A549 (cell line): ENCODE results near the gene UBTD1. TPM values are rescaled to one million over a fixed set of nuclear protein-coding genes. Genes with fewer than 3 reads are reported as not detected.

Source experiments
- ATAC-seq, 2 experiments: fragments of 200-7000 bp in 1 of 2; fragments of >200 bp in 1 of 2; cut with Nextera tagmentation in 1 of 2; cut with Tn5 transposase in 1 of 2; 3 replicates each; pipeline versions ENCODE4 v1.8.0 to v1.9.1; 2018 to 2020; ENCODE audit warnings: mild to moderate bottlenecking in 1 of 2, moderate library complexity in 1 of 2
- CTCF ChIA-PET: fragments of 300-600 bp; sonication (Branson Sonifier 250); formaldehyde crosslinking; extraction: SDS; loops from one replicate; lab custom pipeline; 2021; ENCODE audit warnings: antibody characterized with exemption, inconsistent platforms; lab: Yijun Ruan, JAX
- POLR2A ChIA-PET: fragments of 350-600 bp; formaldehyde crosslinking; extraction: SDS; loops from one replicate; lab custom pipeline; 2021; ENCODE audit warnings: antibody characterized with exemption, inconsistent platforms; lab: Yijun Ruan, JAX
- DNase-seq, 2 experiments: peaks; one replicate each; pipeline versions ENCODE4 v3.0.0 to v3.0.0-alpha.2; 2011 to 2016; ENCODE audit warnings: low read depth in 1 of 2, low spot score in 1 of 2
- FAIRE-seq: peaks from 2 replicates; lab custom pipeline; 2011; peaks lifted over from hg19 to GRCh38; lab: Jason Lieb, UNC
- H3K27ac ChIP-seq, 2 experiments: fragments of >200 bp; sonication (Bioruptor Twin); formaldehyde crosslinking; 3 replicates each; pipeline ENCODE4 v1.5.1; 2016 to 2017
- H3K4me1 ChIP-seq: fragments of >200 bp; sonication (Bioruptor Twin); formaldehyde crosslinking; 3 replicates; pipeline ENCODE4 v1.6.1; 2016
- H3K4me2 ChIP-seq: fragments of >200 bp; sonication (Bioruptor Twin); formaldehyde crosslinking; 3 replicates; pipeline ENCODE4 v1.6.1; 2016
- H3K4me3 ChIP-seq: fragments of >200 bp; sonication (Bioruptor Twin); formaldehyde crosslinking; 3 replicates; pipeline ENCODE4 v1.5.1; 2016
- H3K9me3 ChIP-seq: fragments of >200 bp; sonication (Bioruptor Twin); formaldehyde crosslinking; 3 replicates; pipeline ENCODE4 v1.6.1; 2016
- CBX2 ChIP-seq: fragments of 200-600 bp; sonication (generic); IDR thresholded peaks from 2 replicates; pipeline ENCODE4 v1.6.1; 2016; ENCODE audit warnings: low read depth, mild to moderate bottlenecking, borderline replicate concordance
- CBX8 ChIP-seq: fragments of 200-600 bp; sonication (generic); IDR thresholded peaks from 2 replicates; pipeline ENCODE4 v1.6.1; 2016
- CHD4 ChIP-seq: fragments of 200-600 bp; sonication (generic); IDR thresholded peaks from 2 replicates; pipeline ENCODE4 v1.6.1; 2016; ENCODE audit warnings: antibody characterized with exemption, mild to moderate bottlenecking, borderline replicate concordance
- EHMT2 ChIP-seq: fragments of 200-600 bp; sonication (generic); IDR thresholded peaks from 2 replicates; pipeline ENCODE4 v1.6.1; 2016; ENCODE audit warnings: antibody characterized with exemption, low read depth, mild to moderate bottlenecking, moderate library complexity
- FOSB ChIP-seq: fragments of 250-450 bp; sonication (Bioruptor Pico); IDR thresholded peaks from 2 replicates; pipeline ENCODE4 v1.5.0; 2020; ENCODE audit warnings: mild to moderate bottlenecking, moderate library complexity
- FOSL2 ChIP-seq, 2 experiments: fragments of 450-650 bp in 1 of 2; fragments of >200 bp in 1 of 2; sonication (Bioruptor Twin) in 1 of 2; formaldehyde crosslinking; IDR thresholded peaks; 2 replicates each; pipeline versions ENCODE4 v1.5.0 to v1.6.1; 2016 to 2020; ENCODE audit warnings: mild to moderate bottlenecking in 1 of 2, moderate library complexity in 1 of 2
- FOXS1 ChIP-seq: fragments of 250-450 bp; sonication (Bioruptor Pico); IDR thresholded peaks from 2 replicates; pipeline ENCODE4 v1.5.0; 2020; ENCODE audit warnings: mild to moderate bottlenecking, moderate library complexity
- GATA3 ChIP-seq: IDR thresholded peaks from 2 replicates; pipeline ENCODE4 v1.6.1; 2012; ENCODE audit warnings: borderline replicate concordance
- HDAC2 ChIP-seq: fragments of 200-600 bp; sonication (generic); IDR thresholded peaks from 2 replicates; pipeline ENCODE4 v1.6.1; 2016
- HOXA7 ChIP-seq: fragments of 250-450 bp; sonication (Bioruptor Pico); IDR thresholded peaks from 2 replicates; pipeline ENCODE4 v1.5.0; 2020; ENCODE audit warnings: mild to moderate bottlenecking, moderate library complexity
- HOXB13 ChIP-seq: fragments of 250-450 bp; sonication (Bioruptor Pico); IDR thresholded peaks from 2 replicates; pipeline ENCODE4 v1.5.0; 2020; ENCODE audit warnings: low read depth, mild to moderate bottlenecking, moderate library complexity
- JUN ChIP-seq, 2 experiments: fragments of >200 bp; sonication (Bioruptor Twin); formaldehyde crosslinking; IDR thresholded peaks; 2 replicates in 1 of 2; 3 replicates in 1 of 2; pipeline ENCODE4 v1.6.1; 2016 to 2017
- JUNB ChIP-seq: fragments of >200 bp; sonication (Bioruptor Twin); formaldehyde crosslinking; IDR thresholded peaks from 2 replicates; pipeline ENCODE4 v1.6.1; 2016
- KDM1A ChIP-seq: fragments of 200-600 bp; sonication (generic); IDR thresholded peaks from 2 replicates; pipeline ENCODE4 v1.6.1; 2016; ENCODE audit warnings: low read depth, mild to moderate bottlenecking
- KDM5A ChIP-seq: fragments of 200-600 bp; sonication (generic); IDR thresholded peaks from 2 replicates; pipeline ENCODE4 v1.6.1; 2016; ENCODE audit warnings: antibody characterized with exemption, mild to moderate bottlenecking
- MAZ ChIP-seq: fragments of 150-350 bp; IDR thresholded peaks from 2 replicates; pipeline ENCODE4 v1.6.1; 2014; ENCODE audit warnings: antibody characterized with exemption, low read depth, low read length, borderline replicate concordance
- NPAS2 ChIP-seq: fragments of 250-450 bp; sonication (Bioruptor Pico); IDR thresholded peaks from 2 replicates; pipeline ENCODE4 v1.8.0; 2022; ENCODE audit warnings: mild to moderate bottlenecking, moderate library complexity, borderline replicate concordance
- RAD21 ChIP-seq, 2 experiments: fragments of >200 bp in 1 of 2; sonication (Bioruptor Twin) in 1 of 2; formaldehyde crosslinking in 1 of 2; IDR thresholded peaks in 1 of 2; conservative IDR thresholded peaks in 1 of 2; 2 replicates in 1 of 2; 3 replicates in 1 of 2; pipeline ENCODE4 v1.6.1; 2012 to 2018; ENCODE audit warnings: inconsistent platforms in 1 of 2
- RARB ChIP-seq: fragments of 250-450 bp; sonication (Bioruptor Pico); IDR thresholded peaks from 2 replicates; pipeline ENCODE4 v1.8.0; 2021; ENCODE audit warnings: mild to moderate bottlenecking, moderate library complexity
- SMC3 ChIP-seq: fragments of >200 bp; sonication (Bioruptor Twin); formaldehyde crosslinking; IDR thresholded peaks from 3 replicates; pipeline ENCODE4 v1.6.1; 2018; ENCODE audit warnings: inconsistent platforms
- SREBF2 ChIP-seq: fragments of 450-650 bp; IDR thresholded peaks from 2 replicates; pipeline ENCODE4 v1.6.1; 2014; ENCODE audit warnings: mild to moderate bottlenecking, moderate library complexity
- TP53 ChIP-seq: fragments of 250-450 bp; sonication (Bioruptor Pico); IDR thresholded peaks from 2 replicates; pipeline ENCODE4 v1.5.0; 2021; ENCODE audit warnings: mild to moderate bottlenecking, moderate library complexity
- ZNF302 ChIP-seq: fragments of 250-450 bp; sonication (Bioruptor Pico); IDR thresholded peaks from 2 replicates; pipeline ENCODE4 v1.9.0; 2021; ENCODE audit warnings: inconsistent platforms, mild to moderate bottlenecking, moderate library complexity
- WGBS: methylation state at CpG from one replicate; pipeline ENCODE4 v1.1.6; 2017; ENCODE audit errors: missing lambda C conversion rate; 5-methylcytosine and 5-hydroxymethylcytosine counted together
- polyA plus RNA-seq, 4 experiments: library from polyadenylated mRNA; depleted of rRNA in 3 of 4; stranded (reverse); fragments of >200 nt; fragmentation: RNase III in 1 of 4; extraction: RNeasy Plus Mini Kit Qiagen cat#74134 plus additional on column Dnase treatment in 1 of 4; gene quantifications; 2 replicates in 3 of 4; 3 replicates in 1 of 4; pipeline ENCODE4 v1.2.3, GENCODE V29; 2011 to 2017
- TF ChIP-seq, protein P1 (sequence below): fragments of >200 bp; sonication (Bioruptor Twin); formaldehyde crosslinking; IDR thresholded peaks from 3 replicates; pipeline ENCODE4 v1.6.1; 2016
- TF ChIP-seq, protein P2 (sequence below): IDR thresholded peaks from 2 replicates; pipeline ENCODE4 v1.6.1; 2012
- TF ChIP-seq, protein P3 (sequence below): IDR thresholded peaks from 2 replicates; pipeline ENCODE4 v1.6.1; 2012

Gene UBTD1
- polyA plus RNA-seq, 2 of the 4 experiments (the other 2 are of a cell fraction) = 5.9 to 11.6 TPM

DNA sequence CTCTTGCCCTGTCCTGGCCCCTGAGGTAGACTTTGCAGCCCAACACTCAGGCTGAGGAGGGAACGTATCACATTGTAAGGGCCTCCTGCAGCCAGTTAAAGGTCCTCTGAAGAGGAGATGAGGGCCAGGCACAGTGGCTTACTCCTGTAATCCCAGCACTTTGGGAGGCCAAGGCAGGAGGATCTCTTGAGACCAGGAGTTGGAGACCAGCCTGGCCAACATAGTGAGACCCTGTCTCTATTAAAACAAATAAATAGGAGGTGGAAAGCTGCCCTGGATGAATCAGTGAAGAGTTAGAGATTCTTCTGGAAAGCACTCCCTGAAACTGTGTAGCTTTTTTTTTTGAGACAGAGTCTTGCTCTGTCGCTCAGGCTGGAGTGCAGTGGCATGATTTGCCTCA, 88.5 kb downstream of the UBTD1 start:
- WGBS = 100% methylated on average over 2 of the region's 2 CpGs
- peak overlapping the region; percentile 6 to 7; a peak in 3 of 6 replicates for H3K27ac ChIP-seq
- FAIRE-seq = no peak
- no peak for DNase-seq
- ATAC-seq = no peak
- no peak for TF ChIP-seq SMC3
- TF ChIP-seq, protein P1, sequence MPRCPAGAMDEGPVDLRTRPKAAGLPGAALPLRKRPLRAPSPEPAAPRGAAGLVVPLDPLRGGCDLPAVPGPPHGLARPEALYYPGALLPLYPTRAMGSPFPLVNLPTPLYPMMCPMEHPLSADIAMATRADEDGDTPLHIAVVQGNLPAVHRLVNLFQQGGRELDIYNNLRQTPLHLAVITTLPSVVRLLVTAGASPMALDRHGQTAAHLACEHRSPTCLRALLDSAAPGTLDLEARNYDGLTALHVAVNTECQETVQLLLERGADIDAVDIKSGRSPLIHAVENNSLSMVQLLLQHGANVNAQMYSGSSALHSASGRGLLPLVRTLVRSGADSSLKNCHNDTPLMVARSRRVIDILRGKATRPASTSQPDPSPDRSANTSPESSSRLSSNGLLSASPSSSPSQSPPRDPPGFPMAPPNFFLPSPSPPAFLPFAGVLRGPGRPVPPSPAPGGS = no peak
- no peak for TF ChIP-seq HOXB13 (CRISPR knock-in tag)
- no peak for TF ChIP-seq HDAC2
- TF ChIP-seq HOXA7 (CRISPR knock-in tag) = no peak
- no peak for TF ChIP-seq MAZ
- no peak for TF ChIP-seq JUN (IDR thresholded peaks at IDR 0.05)
- TF ChIP-seq FOSL2 (IDR thresholded peaks at IDR 0.05) = no peak
- TF ChIP-seq FOSL2 (CRISPR knock-in tag; IDR thresholded peaks at IDR 0.05) = no peak
- no peak for TF ChIP-seq RARB
- TF ChIP-seq, all 56 proteins: peak for 0
- Histone ChIP-seq H3K4me2 (no peak overlapping the region), H3K4me1 (peaks cover 26% of the 10 kb centered on the region), H3K4me3 (no peak overlapping the region), H3K9me3 (no peaks in the 10 kb centered on the region)
- POLR2A ChIA-PET = no interaction called here
- CTCF ChIA-PET = interaction anchor here (0.8 to 39.7 kb wide), 3 partner anchors 7 to 126 kb away, joined by 3 to 1048 read pairs (median 1048); partner anchors contain the start of genes ANKRD2, C10orf62 and HOGA1

DNA sequence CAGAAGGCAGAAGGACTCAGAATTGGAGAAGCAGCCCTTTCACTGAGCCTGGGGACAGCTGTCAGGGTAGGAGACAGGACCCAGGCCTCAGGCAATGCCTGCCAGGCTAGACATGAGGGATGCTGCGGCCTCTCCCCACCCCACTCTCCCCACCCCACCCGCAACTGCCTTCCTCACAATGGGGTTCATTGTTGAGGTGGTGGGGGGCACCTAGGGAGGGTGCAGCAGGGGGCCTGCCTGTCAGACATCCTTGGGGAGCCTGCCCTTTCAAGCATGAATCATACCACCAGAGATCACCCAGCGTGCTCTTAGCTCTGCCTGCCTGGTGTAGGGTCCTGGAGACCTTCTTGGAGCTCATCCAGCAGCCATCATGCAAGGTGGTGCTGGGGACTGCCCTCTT, 90.8 kb downstream of the UBTD1 start, which contains the start of gene C10orf62:
C10orf62 (plus strand) TSS at position 243 of the 400 bp plus-strand sequence. CDS start 177 bp downstream, outside the sequence.
- POLR2A ChIA-PET = no interaction called here
- Histone ChIP-seq H3K9me3 (no peaks in the 10 kb centered on the region), H3K4me3 (no peak within 1 kb of the TSS), H3K27ac (peak within 1 kb of the TSS in 1 of 2 experiments; percentile 34; a peak in 3 of 6 replicates), H3K4me1 (peaks cover 14% of the 10 kb centered on the region), H3K4me2 (no peak within 1 kb of the TSS)
- FAIRE-seq (no peak), ATAC-seq (no peak), DNase-seq (no peak)
- TF ChIP-seq, protein P2, sequence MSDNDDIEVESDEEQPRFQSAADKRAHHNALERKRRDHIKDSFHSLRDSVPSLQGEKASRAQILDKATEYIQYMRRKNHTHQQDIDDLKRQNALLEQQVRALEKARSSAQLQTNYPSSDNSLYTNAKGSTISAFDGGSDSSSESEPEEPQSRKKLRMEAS = no peak
- TF ChIP-seq CBX2 (no peak), SREBF2 (no peak), KDM1A (no peak), GATA3 (no peak), TP53 (CRISPR knock-in tag) (no peak)
- CTCF ChIA-PET = interaction anchor here (1.0 to 39.7 kb wide), 3 partner anchors 9 to 134 kb away, joined by 4 to 1048 read pairs (median 1048); partner anchors contain the start of genes ANKRD2, C10orf62 and HOGA1
- WGBS = 92% methylated on average over 2 of the region's 3 CpGs

DNA sequence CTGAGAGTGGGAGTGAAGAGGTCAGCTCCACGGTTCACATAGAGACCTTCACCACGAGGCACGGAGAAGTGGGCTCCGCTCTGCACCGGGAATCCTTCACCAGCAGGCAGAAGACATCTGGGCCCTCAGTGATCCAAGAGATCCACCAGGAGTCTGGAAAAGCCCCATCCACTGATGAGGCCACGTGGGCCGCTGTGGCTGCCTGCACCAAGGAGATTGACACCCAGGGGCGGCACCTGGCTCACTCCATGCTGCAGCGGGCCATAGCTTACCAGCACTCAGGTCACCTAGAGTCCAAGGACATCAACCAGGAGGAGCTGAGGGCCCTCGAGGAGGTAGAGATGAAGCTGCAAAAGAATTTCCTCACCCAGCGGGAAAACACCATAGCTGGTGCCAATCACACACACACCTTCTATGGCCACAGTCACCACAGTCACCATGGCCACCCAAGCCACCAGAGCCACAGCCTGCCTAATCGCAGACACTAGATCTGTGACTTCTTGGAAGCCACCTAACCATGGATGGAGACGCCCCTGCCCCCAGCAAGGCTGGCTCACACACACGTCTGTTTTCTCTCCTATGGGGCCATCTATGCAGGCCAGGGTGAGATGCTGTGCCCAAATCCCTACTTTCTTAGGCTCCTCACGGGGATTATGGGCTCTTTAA, 91.5 kb downstream of the UBTD1 start:
- ChIA-PET POLR2A (no interaction called here), CTCF (interaction anchor here (1.0 to 39.7 kb wide), 4 partner anchors 9 to 133 kb away, joined by 3 to 1048 read pairs (median 526); partner anchors contain the start of genes ANKRD2, C10orf62 and HOGA1)
- H3K27ac ChIP-seq = peak overlapping the region in 1 of 2 experiments; percentile 32; a peak in 1 of 6 replicates
- DNase-seq (no peak), FAIRE-seq (no peak), ATAC-seq (no peak)
- H3K4me1 ChIP-seq = peaks cover 7% of the 10 kb centered on the region; the same call in 2 of the 3 replicates
- no peaks in the 10 kb centered on the region for H3K9me3 ChIP-seq
- WGBS = 85% methylated on average over 15 of the region's 15 CpGs
- H3K4me2 ChIP-seq = no peak overlapping the region
- no peak overlapping the region for H3K4me3 ChIP-seq
- TF ChIP-seq, protein P1 = no peak
- no peak for TF ChIP-seq FOXS1
- TF ChIP-seq CBX2 = no peak
- TF ChIP-seq CBX8 = no peak
- no peak for TF ChIP-seq SREBF2
- no peak for TF ChIP-seq NPAS2 (CRISPR knock-in tag)
- no peak for TF ChIP-seq EHMT2
- no peak for TF ChIP-seq RAD21 (conservative IDR thresholded peaks at IDR 0.05 in 1 of 2, IDR thresholded peaks at IDR 0.05 in 1 of 2)
- TF ChIP-seq KDM5A = no peak
- TF ChIP-seq RARB = no peak
- TF ChIP-seq HDAC2 = no peak
- TF ChIP-seq, protein P3, sequence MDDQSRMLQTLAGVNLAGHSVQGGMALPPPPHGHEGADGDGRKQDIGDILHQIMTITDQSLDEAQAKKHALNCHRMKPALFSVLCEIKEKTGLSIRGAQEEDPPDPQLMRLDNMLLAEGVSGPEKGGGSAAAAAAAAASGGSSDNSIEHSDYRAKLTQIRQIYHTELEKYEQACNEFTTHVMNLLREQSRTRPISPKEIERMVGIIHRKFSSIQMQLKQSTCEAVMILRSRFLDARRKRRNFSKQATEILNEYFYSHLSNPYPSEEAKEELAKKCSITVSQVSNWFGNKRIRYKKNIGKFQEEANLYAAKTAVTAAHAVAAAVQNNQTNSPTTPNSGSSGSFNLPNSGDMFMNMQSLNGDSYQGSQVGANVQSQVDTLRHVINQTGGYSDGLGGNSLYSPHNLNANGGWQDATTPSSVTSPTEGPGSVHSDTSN = no peak
- no peak for TF ChIP-seq TP53 (CRISPR knock-in tag)
- TF ChIP-seq CHD4 = no peak
- TF ChIP-seq JUNB = no peak
- no peak for TF ChIP-seq ZNF302 (CRISPR knock-in tag)
- TF ChIP-seq, protein P2 = no peak
- TF ChIP-seq FOSB (CRISPR knock-in tag) = no peak
